DMS153 (cell line): ENCODE results near the gene GRIN2A.
A peak's percentile ranks its signal among the peaks of the same experiment; 100 is the strongest.

Experiments used
- DNase-seq: peaks from one replicate; lab custom pipeline; 2025; lab: John Stamatoyannopoulos, UW

The GRIN2A gene

GRCh38 chr16:10182222-10183053 is at the start of gene GRIN2A:
TSS of gene GRIN2A (minus strand) at chr16:10182428. CDS start at chr16:10180411, 2,017 bp downstream.
- DNase-seq = no peak

GRCh38 chr16:10231563-10231962 is 49.3 kb upstream of the GRIN2A start:
- DNase-seq = no peak

GRCh38 chr16:10228779-10229178 is 46.6 kb upstream of the GRIN2A start:
- peak; percentile 1 for DNase-seq

GRCh38 chr16:10226987-10227306 is 44.7 kb upstream of the GRIN2A start:
- DNase-seq = no peak

- DNase-seq = no peak
Measured at GRCh38 chr16:10226141-10226986, 44.1 kb upstream of the GRIN2A start.

GRCh38 chr16:10225653-10226052 is 43.4 kb upstream of the GRIN2A start:
- no peak for DNase-seq

GRCh38 chr16:10224850-10225249 is 42.6 kb upstream of the GRIN2A start:
- DNase-seq = no peak

- DNase-seq = no peak
Measured at GRCh38 chr16:10220942-10221341, 38.7 kb upstream of the GRIN2A start.

GRCh38 chr16:10219742-10220141 is 37.5 kb upstream of the GRIN2A start:
- no peak for DNase-seq

- no peak for DNase-seq
Measured at GRCh38 chr16:10218490-10219206, 36.4 kb upstream of the GRIN2A start.

GRCh38 chr16:10213748-10214147 is 31.5 kb upstream of the GRIN2A start:
- no peak for DNase-seq

- no peak for DNase-seq
Measured at GRCh38 chr16:10210944-10211343, 28.7 kb upstream of the GRIN2A start.

GRCh38 chr16:10206865-10207264 is 24.6 kb upstream of the GRIN2A start:
- no peak for DNase-seq

GRCh38 chr16:10206215-10206614 is 24.0 kb upstream of the GRIN2A start:
- no peak for DNase-seq

- DNase-seq = no peak
Measured at GRCh38 chr16:10205688-10206087, 23.5 kb upstream of the GRIN2A start.

GRCh38 chr16:10202649-10203048 is 20.4 kb upstream of the GRIN2A start:
- DNase-seq = no peak

- DNase-seq = no peak
Measured at GRCh38 chr16:10200637-10201586, 18.7 kb upstream of the GRIN2A start.

GRCh38 chr16:10196999-10197398 is 14.8 kb upstream of the GRIN2A start:
- DNase-seq = no peak

GRCh38 chr16:10191096-10191495 is 8.9 kb upstream of the GRIN2A start:
- DNase-seq = no peak

- DNase-seq = no peak
Measured at GRCh38 chr16:10189861-10190390, 7.7 kb upstream of the GRIN2A start.

GRCh38 chr16:10188236-10188635 is 6.0 kb upstream of the GRIN2A start:
- DNase-seq = no peak
